ENCODE results near the gene ATM.

- TF ChIP-seq POLR2AphosphoS5 (IDR thresholded peaks at IDR 0.05; ENCODE audit: borderline replicate concordance, low read depth, low read length) (no peak), EZH2 (IDR thresholded peaks at IDR 0.05) (no peak)
Measured at GRCh38 chr11:108307751-108308150, 84.9 kb downstream of the ATM start.

All from SK-N-MC (cell line).